ENCODE data around the gene RASGRP3. TPM values are rescaled to one million over a fixed set of nuclear protein-coding genes. Genes with fewer than 3 reads are reported as not detected.

The RASGRP3 gene
- total and polyA plus RNA-seq, 2 of the 13 experiments (the other 11 are each of a cell fraction or from before 2014, with no cell fraction given), result 0.01 TPM; not detected in 1

DNA sequence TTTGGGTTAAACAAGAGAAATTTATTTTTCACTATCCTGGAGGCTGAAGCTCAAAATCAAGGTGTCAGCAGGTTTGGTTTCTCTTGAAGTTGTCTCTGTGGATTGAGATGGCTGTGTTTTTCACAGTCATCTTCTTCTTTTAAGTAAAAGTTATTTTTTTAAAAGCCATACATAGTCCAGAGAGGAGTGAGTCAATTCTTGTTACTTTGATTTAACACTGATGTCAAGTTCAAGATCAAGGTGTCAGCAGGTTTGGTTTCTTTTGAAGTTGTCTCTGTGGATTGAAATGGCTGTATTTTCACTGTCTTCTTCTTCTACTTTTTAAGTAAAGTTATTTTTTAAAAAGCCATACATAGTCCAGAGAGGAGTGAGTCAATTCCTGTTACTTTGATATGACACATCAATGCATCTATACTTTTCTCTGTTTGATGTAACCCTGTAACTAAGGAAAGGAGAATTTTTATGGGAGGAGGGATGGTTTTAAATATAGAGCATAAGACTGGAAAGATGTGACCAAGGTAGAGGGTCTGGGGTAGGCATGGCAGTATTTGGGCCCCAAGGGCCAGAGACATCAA is 22.5 kb upstream of the RASGRP3 start:
- intact Hi-C loops (cut with micrococcal nuclease; ENCODE audit: unreplicated experiment) (no loop called here), in situ Hi-C loops (cut with HindIII; ENCODE audit: extremely low pct_ligation_motif_present, low pct_unique_long_range_greater_than_20kb) (no loop called here)
- Histone ChIP-seq H3K9me3 (ENCODE audit: low read length) (peaks cover 20% of the 10 kb centered on the region; the same call in 1 of the 2 replicates), H3K4me1 (ENCODE audit: insufficient read depth, low read length) (no peaks in the 10 kb centered on the region), H3K4me3 (replicated peaks in 1 of 3; ENCODE audit: insufficient read depth in 1 of 3, low read depth in 2 of 3, low read length in 3 of 3) (no peak overlapping the region), H3K9ac (ENCODE audit: insufficient read depth, low read depth, low read length) (no peak overlapping the region), H2AFZ (ENCODE audit: low read length) (no peak overlapping the region), H4K20me1 (ENCODE audit: insufficient read depth, low read length) (no peaks in the 10 kb centered on the region), H3K36me3 (replicated peaks in 1 of 2; ENCODE audit: control insufficient read depth in 1 of 2, insufficient read depth in 2 of 2, low read length in 2 of 2) (no peaks in the 10 kb centered on the region), H3K79me2 (ENCODE audit: insufficient read depth, low read length) (no peaks in the 10 kb centered on the region), H3K27me3 (ENCODE audit: control insufficient read depth in 1 of 2, insufficient read depth in 2 of 2, low read length in 2 of 2) (no peaks in the 10 kb centered on the region), H3K4me2 (ENCODE audit: low read depth, low read length) (no peak overlapping the region), H3K27ac (ENCODE audit: extremely low read length, insufficient read depth, low read length) (no peak overlapping the region)
- FAIRE-seq (no peak), ATAC-seq (no peak), DNase-seq (ENCODE audit: low spot score) (no peak)
- ChIA-PET CTCF (ENCODE audit: low intra/inter-chr PET ratio, low total read pairs) (no interaction called here), POLR2A (no interaction called here)
- no TSS peak for BruUV-seq (replicated peaks)
- no peak for TF ChIP-seq WIZ (CRISPR knock-in tag; IDR thresholded peaks at IDR 0.05)
- no peak for TF ChIP-seq JUN (CRISPR knock-in tag; IDR thresholded peaks at IDR 0.05)
- no peak for TF ChIP-seq ZNF850 (CRISPR knock-in tag; conservative IDR thresholded peaks at IDR 0.05)
- TF ChIP-seq TCF7 (IDR thresholded peaks at IDR 0.05; ENCODE audit: low read depth), result no peak
- TF ChIP-seq, protein P1, sequence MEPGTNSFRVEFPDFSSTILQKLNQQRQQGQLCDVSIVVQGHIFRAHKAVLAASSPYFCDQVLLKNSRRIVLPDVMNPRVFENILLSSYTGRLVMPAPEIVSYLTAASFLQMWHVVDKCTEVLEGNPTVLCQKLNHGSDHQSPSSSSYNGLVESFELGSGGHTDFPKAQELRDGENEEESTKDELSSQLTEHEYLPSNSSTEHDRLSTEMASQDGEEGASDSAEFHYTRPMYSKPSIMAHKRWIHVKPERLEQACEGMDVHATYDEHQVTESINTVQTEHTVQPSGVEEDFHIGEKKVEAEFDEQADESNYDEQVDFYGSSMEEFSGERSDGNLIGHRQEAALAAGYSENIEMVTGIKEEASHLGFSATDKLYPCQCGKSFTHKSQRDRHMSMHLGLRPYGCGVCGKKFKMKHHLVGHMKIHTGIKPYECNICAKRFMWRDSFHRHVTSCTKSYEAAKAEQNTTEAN (CRISPR knock-in tag; conservative IDR thresholded peaks at IDR 0.05), result no peak
- TF ChIP-seq POLR2G (IDR thresholded peaks at IDR 0.05; ENCODE audit: low read depth, low read length), result no peak
- TF ChIP-seq NR2F2 (IDR thresholded peaks at IDR 0.05; ENCODE audit: borderline replicate concordance, low read depth), result no peak
- TF ChIP-seq, protein P2, sequence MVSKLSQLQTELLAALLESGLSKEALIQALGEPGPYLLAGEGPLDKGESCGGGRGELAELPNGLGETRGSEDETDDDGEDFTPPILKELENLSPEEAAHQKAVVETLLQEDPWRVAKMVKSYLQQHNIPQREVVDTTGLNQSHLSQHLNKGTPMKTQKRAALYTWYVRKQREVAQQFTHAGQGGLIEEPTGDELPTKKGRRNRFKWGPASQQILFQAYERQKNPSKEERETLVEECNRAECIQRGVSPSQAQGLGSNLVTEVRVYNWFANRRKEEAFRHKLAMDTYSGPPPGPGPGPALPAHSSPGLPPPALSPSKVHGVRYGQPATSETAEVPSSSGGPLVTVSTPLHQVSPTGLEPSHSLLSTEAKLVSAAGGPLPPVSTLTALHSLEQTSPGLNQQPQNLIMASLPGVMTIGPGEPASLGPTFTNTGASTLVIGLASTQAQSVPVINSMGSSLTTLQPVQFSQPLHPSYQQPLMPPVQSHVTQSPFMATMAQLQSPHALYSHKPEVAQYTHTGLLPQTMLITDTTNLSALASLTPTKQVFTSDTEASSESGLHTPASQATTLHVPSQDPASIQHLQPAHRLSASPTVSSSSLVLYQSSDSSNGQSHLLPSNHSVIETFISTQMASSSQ (IDR thresholded peaks at IDR 0.05; ENCODE audit: low read depth), result no peak
- TF ChIP-seq, protein P2 (CRISPR knock-in tag; IDR thresholded peaks at IDR 0.05; ENCODE audit: borderline replicate concordance), result no peak
- TF ChIP-seq U2AF1 (optimal IDR thresholded peaks at IDR 0.05; ENCODE audit: low read depth, low read length), result no peak
- TF ChIP-seq SNRNP70 (IDR thresholded peaks at IDR 0.05; ENCODE audit: low read depth, low read length), result no peak
- TF ChIP-seq, protein P3, sequence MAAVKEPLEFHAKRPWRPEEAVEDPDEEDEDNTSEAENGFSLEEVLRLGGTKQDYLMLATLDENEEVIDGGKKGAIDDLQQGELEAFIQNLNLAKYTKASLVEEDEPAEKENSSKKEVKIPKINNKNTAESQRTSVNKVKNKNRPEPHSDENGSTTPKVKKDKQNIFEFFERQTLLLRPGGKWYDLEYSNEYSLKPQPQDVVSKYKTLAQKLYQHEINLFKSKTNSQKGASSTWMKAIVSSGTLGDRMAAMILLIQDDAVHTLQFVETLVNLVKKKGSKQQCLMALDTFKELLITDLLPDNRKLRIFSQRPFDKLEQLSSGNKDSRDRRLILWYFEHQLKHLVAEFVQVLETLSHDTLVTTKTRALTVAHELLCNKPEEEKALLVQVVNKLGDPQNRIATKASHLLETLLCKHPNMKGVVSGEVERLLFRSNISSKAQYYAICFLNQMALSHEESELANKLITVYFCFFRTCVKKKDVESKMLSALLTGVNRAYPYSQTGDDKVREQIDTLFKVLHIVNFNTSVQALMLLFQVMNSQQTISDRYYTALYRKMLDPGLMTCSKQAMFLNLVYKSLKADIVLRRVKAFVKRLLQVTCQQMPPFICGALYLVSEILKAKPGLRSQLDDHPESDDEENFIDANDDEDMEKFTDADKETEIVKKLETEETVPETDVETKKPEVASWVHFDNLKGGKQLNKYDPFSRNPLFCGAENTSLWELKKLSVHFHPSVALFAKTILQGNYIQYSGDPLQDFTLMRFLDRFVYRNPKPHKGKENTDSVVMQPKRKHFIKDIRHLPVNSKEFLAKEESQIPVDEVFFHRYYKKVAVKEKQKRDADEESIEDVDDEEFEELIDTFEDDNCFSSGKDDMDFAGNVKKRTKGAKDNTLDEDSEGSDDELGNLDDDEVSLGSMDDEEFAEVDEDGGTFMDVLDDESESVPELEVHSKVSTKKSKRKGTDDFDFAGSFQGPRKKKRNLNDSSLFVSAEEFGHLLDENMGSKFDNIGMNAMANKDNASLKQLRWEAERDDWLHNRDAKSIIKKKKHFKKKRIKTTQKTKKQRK (IDR thresholded peaks at IDR 0.05; ENCODE audit: low read length), result no peak
- no peak for TF ChIP-seq PPARG (CRISPR knock-in tag; conservative IDR thresholded peaks at IDR 0.05)
- TF ChIP-seq NFE2 (CRISPR knock-in tag; IDR thresholded peaks at IDR 0.05), result no peak
- no peak for TF ChIP-seq ZFP36 (IDR thresholded peaks at IDR 0.05; ENCODE audit: borderline replicate concordance, low read depth, low read length, partially characterized antibody)
- no peak for TF ChIP-seq AGO1 (IDR thresholded peaks at IDR 0.05; ENCODE audit: low read depth, low read length, poor library complexity, severe bottlenecking)
- no peak for TF ChIP-seq TBP (CRISPR knock-in tag; IDR thresholded peaks at IDR 0.05)
